HFF-Myc (cell line): Measurements from ENCODE around the gene KCNQ1.

ENCODE experiments used
- DNase-seq: peaks from one replicate; pipeline ENCODE4 v3.0.0-alpha.2; 2011; ENCODE audit warnings: low read depth; ENCODE audit errors: extremely low read depth
- H3K4me3 ChIP-seq: replicated peaks from 2 replicates; pipeline ENCODE4 v1.5.1; 2011; ENCODE audit warnings: low read depth, mild to moderate bottlenecking, control low read depth, low read length
- CTCF ChIP-seq: IDR thresholded peaks from 2 replicates; pipeline ENCODE4 v1.5.1; 2012; ENCODE audit warnings: mild to moderate bottlenecking, low read depth, low read length, control low read depth; ENCODE audit errors: missing control alignments

KCNQ1 gene

GRCh38 chr11:2860636-2861035 lies 415.8 kb downstream of the KCNQ1 start:
- DNase-seq = no peak
- TF ChIP-seq CTCF = no peak
- no peak overlapping the region for H3K4me3 ChIP-seq

- no peak overlapping the region for H3K4me3 ChIP-seq
- no peak for DNase-seq
- no peak for TF ChIP-seq CTCF
These were observed 417.8 kb downstream of the KCNQ1 start for GRCh38 chr11:2862395-2863275.

- no peak for DNase-seq
- no peak overlapping the region for H3K4me3 ChIP-seq
- no peak for TF ChIP-seq CTCF
These were observed 418.4 kb downstream of the KCNQ1 start for GRCh38 chr11:2863276-2863618.

- TF ChIP-seq CTCF = no peak
- no peak for DNase-seq
- no peak overlapping the region for H3K4me3 ChIP-seq
These were observed 420.1 kb downstream of the KCNQ1 start for GRCh38 chr11:2864901-2865300.

GRCh38 chr11:2865922-2866577 lies 421.2 kb downstream of the KCNQ1 start:
- no peak for DNase-seq
- H3K4me3 ChIP-seq = no peak overlapping the region
- TF ChIP-seq CTCF = no peak

- no peak for DNase-seq
- no peak overlapping the region for H3K4me3 ChIP-seq
These were observed 422.3 kb downstream of the KCNQ1 start for GRCh38 chr11:2867142-2867541.

More at GRCh38 chr11:2867142-2867541, 422.3 kb downstream of the KCNQ1 start:
- TF ChIP-seq CTCF = no peak
